HepG2 (cell line): Measurements from ENCODE around the gene FTL. TPM values are rescaled to one million over a fixed set of nuclear protein-coding genes. Genes with fewer than 3 reads are reported as not detected.

Source experiments
- ATAC-seq: fragments of 200-7000 bp; cut with Tn5 transposase; 3 replicates; pipeline ENCODE4 v1.9.1; 2020; ENCODE audit warnings: mild to moderate bottlenecking, moderate library complexity
- BruUV-seq: library from RNA; stranded (reverse); fragments of 400-500 nt; replicated peaks from 2 replicates; lab custom pipeline; 2021; lab: Mats Ljungman, UMichigan
- CTCF ChIA-PET: fragments of 300-600 bp; formaldehyde crosslinking; extraction: SDS; loops from one replicate; lab custom pipeline; 2021; ENCODE audit warnings: low total read pairs, inconsistent platforms, low intra/inter-chr PET ratio; lab: Yijun Ruan, JAX
- POLR2A ChIA-PET: fragments of 350-600 bp; sonication (Branson Sonifier 250); formaldehyde crosslinking; loops from one replicate; lab custom pipeline; 2020; ENCODE audit warnings: antibody characterized with exemption, inconsistent platforms; lab: Yijun Ruan, JAX
- DNase-seq: peaks from one replicate; pipeline ENCODE4 v3.0.0-alpha.2; 2015; ENCODE audit warnings: low spot score
- FAIRE-seq: peaks from 3 replicates; lab custom pipeline; 2011; peaks lifted over from hg19 to GRCh38; lab: Jason Lieb, UNC
- H2AFZ ChIP-seq: one replicate; pipeline ENCODE4 v1.6.1; 2011; ENCODE audit warnings: low read length, inconsistent platforms
- H3K27ac ChIP-seq: fragments of 300-600 bp; 3 replicates; pipeline ENCODE4 v1.8.0; 2011; ENCODE audit warnings: mixed run types, mild to moderate bottlenecking, mixed read lengths, low read length, inconsistent platforms; ENCODE audit not compliant: insufficient read depth; ENCODE audit errors: extremely low read length
- H3K27me3 ChIP-seq, 2 experiments: fragments of 200-600 bp in 1 of 2; 2 replicates in 1 of 2; 3 replicates in 1 of 2; pipeline versions ENCODE4 v1.6.0 to v1.8.0; 2011; ENCODE audit warnings: low read length in 2 of 2, mild to moderate bottlenecking in 2 of 2, moderate library complexity in 2 of 2, inconsistent platforms in 1 of 2; ENCODE audit not compliant: insufficient read depth in 2 of 2, control insufficient read depth in 1 of 2
- H3K36me3 ChIP-seq, 2 experiments: fragments of 200-600 bp in 1 of 2; replicated peaks in 1 of 2; 2 replicates in 1 of 2; 3 replicates in 1 of 2; pipeline versions ENCODE4 v1.5.1 to v1.8.0; 2011; ENCODE audit warnings: low read length in 2 of 2, inconsistent platforms in 1 of 2; ENCODE audit not compliant: insufficient read depth in 2 of 2, control insufficient read depth in 1 of 2
- H3K4me1 ChIP-seq: 2 replicates; pipeline ENCODE4 v1.5.1; 2012; ENCODE audit warnings: low read length, inconsistent platforms; ENCODE audit not compliant: insufficient read depth
- H3K4me2 ChIP-seq: 2 replicates; pipeline ENCODE4 v1.6.0; 2011; ENCODE audit warnings: low read depth, low read length, inconsistent platforms
- H3K4me3 ChIP-seq, 3 experiments: fragments of 200-600 bp in 1 of 3; sonication (generic), shearing (Covaris generic) in 1 of 3; replicated peaks in 1 of 3; 2 replicates each; pipeline ENCODE4 v1.5.1; 2011 to 2016; ENCODE audit warnings: low read length in 3 of 3, inconsistent platforms in 2 of 3, low read depth in 2 of 3, mild to moderate bottlenecking in 2 of 3, control low read depth in 1 of 3, mixed read lengths in 1 of 3; ENCODE audit not compliant: insufficient read depth in 1 of 3
- H3K79me2 ChIP-seq: one replicate; pipeline ENCODE4 v1.6.1; 2011; ENCODE audit warnings: low read length, inconsistent platforms; ENCODE audit not compliant: insufficient read depth
- H3K9ac ChIP-seq: 2 replicates; pipeline ENCODE4 v1.6.0; 2011; ENCODE audit warnings: mild to moderate bottlenecking, low read depth, low read length, inconsistent platforms; ENCODE audit not compliant: insufficient read depth
- H3K9me3 ChIP-seq: 2 replicates; pipeline ENCODE4 v1.5.1; 2012; ENCODE audit warnings: mild to moderate bottlenecking, low read length
- H4K20me1 ChIP-seq: 2 replicates; pipeline ENCODE4 v1.6.0; 2011; ENCODE audit warnings: inconsistent platforms, mild to moderate bottlenecking, low read length, moderate library complexity; ENCODE audit not compliant: insufficient read depth
- CENPX ChIP-seq: sonication (generic); formaldehyde crosslinking; IDR thresholded peaks from 2 replicates; pipeline ENCODE4 v1.9.0; 2021; ENCODE audit warnings: mild to moderate bottlenecking, missing genetic modification reagents, moderate library complexity
- ELF1 ChIP-seq: sonication (generic); formaldehyde crosslinking; IDR thresholded peaks from 2 replicates; pipeline ENCODE4 v1.4.0; 2020; ENCODE audit warnings: missing genetic modification reagents
- GZF1 ChIP-seq: sonication (generic); formaldehyde crosslinking; IDR thresholded peaks from 2 replicates; pipeline ENCODE4 v1.5.1; 2020; ENCODE audit warnings: mild to moderate bottlenecking, missing genetic modification reagents
- HDAC6 ChIP-seq: fragments of 200-600 bp; sonication (generic); IDR thresholded peaks from 2 replicates; pipeline ENCODE4 v1.7.0; 2017; ENCODE audit warnings: mild to moderate bottlenecking, antibody characterized with exemption, low read length, low read depth
- HIVEP1 ChIP-seq: sonication (generic); formaldehyde crosslinking; IDR thresholded peaks from 2 replicates; pipeline ENCODE4 v1.4.0; 2020; ENCODE audit warnings: mild to moderate bottlenecking, missing genetic modification reagents
- NCOA1 ChIP-seq: sonication (generic); formaldehyde crosslinking; IDR thresholded peaks from 2 replicates; pipeline ENCODE4 v1.9.0; 2021; ENCODE audit warnings: missing genetic modification reagents
- NFE2L1 ChIP-seq: sonication (generic); formaldehyde crosslinking; IDR thresholded peaks from 2 replicates; pipeline ENCODE4 v1.4.0; 2020; ENCODE audit warnings: missing genetic modification reagents, mild to moderate bottlenecking, borderline replicate concordance
- POLR2G ChIP-seq: fragments of 200-400 bp; formaldehyde crosslinking; IDR thresholded peaks from 2 replicates; pipeline ENCODE4 v1.6.1; 2018; ENCODE audit warnings: mild to moderate bottlenecking, low read depth, low read length, moderate library complexity
- SNAPC2 ChIP-seq: sonication (generic); formaldehyde crosslinking; IDR thresholded peaks from 2 replicates; pipeline ENCODE4 v1.8.1; 2022; ENCODE audit warnings: mild to moderate bottlenecking, missing genetic modification reagents
- XRCC5 ChIP-seq: fragments of 200-400 bp; formaldehyde crosslinking; optimal IDR thresholded peaks from 2 replicates; pipeline ENCODE3; 2017; ENCODE audit warnings: mild to moderate bottlenecking, low read length
- ZBTB1 ChIP-seq: sonication (generic); formaldehyde crosslinking; IDR thresholded peaks from 2 replicates; pipeline ENCODE4 v1.4.0; 2020; ENCODE audit warnings: missing genetic modification reagents, borderline replicate concordance
- ZNF605 ChIP-seq: sonication (generic); formaldehyde crosslinking; IDR thresholded peaks from 2 replicates; pipeline ENCODE4 v1.8.0; 2022; ENCODE audit warnings: mild to moderate bottlenecking, missing genetic modification reagents
- WGBS: methylation state at CpG from one replicate; pipeline ENCODE4 v1.1.6; 2017; ENCODE audit warnings: low lambda C conversion rate; 5-methylcytosine and 5-hydroxymethylcytosine counted together
- in situ Hi-C: cut with HindIII; loops from 2 replicates; pipeline ENCODE4 v1.10.0; 2017; ENCODE audit warnings: low pct_unique_long_range_greater_than_20kb; ENCODE audit not compliant: extremely low pct_ligation_motif_present
- intact Hi-C: fragments of 100-400 bp; cut with micrococcal nuclease; formaldehyde crosslinking; loops from one replicate; pipeline ENCODE4 v1.10.0; 2022; ENCODE audit not compliant: unreplicated experiment
- polyA plus RNA-seq, 8 experiments: library from polyadenylated mRNA; depleted of rRNA in 3 of 8; stranded (reverse) in 7 of 8; unstranded in 1 of 8; fragments of >200 nt; fragmentation: Illumina TruSeq in 4 of 8; extraction: Trizol in 4 of 8; gene quantifications; 2 replicates each; pipeline versions ENCODE4 v1.2.1 to v1.2.3, GENCODE V29; 2011 to 2016; ENCODE audit warnings: low read depth in 4 of 8, missing spikeins in 1 of 8, mixed read lengths in 1 of 8; ENCODE audit not compliant: insufficient read depth in 1 of 8
- total RNA-seq, 5 experiments: library from RNA; depleted of rRNA; stranded (reverse); fragments of >200 nt; fragmentation: Illumina TruSeq; extraction: Trizol; gene quantifications; 2 replicates each; pipeline ENCODE4 v1.2.3, GENCODE V29; 2016; ENCODE audit warnings: low read depth in 1 of 5
- TF ChIP-seq, protein P1 (sequence below): sonication (generic); formaldehyde crosslinking; IDR thresholded peaks from 2 replicates; pipeline ENCODE4 v1.5.0; 2020; ENCODE audit warnings: mild to moderate bottlenecking, missing genetic modification reagents, borderline replicate concordance
- TF ChIP-seq, protein P2 (sequence below): sonication (generic); formaldehyde crosslinking; IDR thresholded peaks from 2 replicates; pipeline ENCODE4 v1.8.0; 2023; ENCODE audit warnings: mild to moderate bottlenecking, missing genetic modification reagents
- TF ChIP-seq, protein P3 (sequence below): IDR thresholded peaks from 2 replicates; pipeline ENCODE4 v1.6.1; 2012; ENCODE audit warnings: low read depth, low read length, improper control_type of control experiment

The FTL gene
- total and polyA plus RNA-seq, 2 of the 13 experiments (the other 11 are each of a cell fraction or from before 2014, with no cell fraction given), result 2,721 to 8,800 TPM

DNA sequence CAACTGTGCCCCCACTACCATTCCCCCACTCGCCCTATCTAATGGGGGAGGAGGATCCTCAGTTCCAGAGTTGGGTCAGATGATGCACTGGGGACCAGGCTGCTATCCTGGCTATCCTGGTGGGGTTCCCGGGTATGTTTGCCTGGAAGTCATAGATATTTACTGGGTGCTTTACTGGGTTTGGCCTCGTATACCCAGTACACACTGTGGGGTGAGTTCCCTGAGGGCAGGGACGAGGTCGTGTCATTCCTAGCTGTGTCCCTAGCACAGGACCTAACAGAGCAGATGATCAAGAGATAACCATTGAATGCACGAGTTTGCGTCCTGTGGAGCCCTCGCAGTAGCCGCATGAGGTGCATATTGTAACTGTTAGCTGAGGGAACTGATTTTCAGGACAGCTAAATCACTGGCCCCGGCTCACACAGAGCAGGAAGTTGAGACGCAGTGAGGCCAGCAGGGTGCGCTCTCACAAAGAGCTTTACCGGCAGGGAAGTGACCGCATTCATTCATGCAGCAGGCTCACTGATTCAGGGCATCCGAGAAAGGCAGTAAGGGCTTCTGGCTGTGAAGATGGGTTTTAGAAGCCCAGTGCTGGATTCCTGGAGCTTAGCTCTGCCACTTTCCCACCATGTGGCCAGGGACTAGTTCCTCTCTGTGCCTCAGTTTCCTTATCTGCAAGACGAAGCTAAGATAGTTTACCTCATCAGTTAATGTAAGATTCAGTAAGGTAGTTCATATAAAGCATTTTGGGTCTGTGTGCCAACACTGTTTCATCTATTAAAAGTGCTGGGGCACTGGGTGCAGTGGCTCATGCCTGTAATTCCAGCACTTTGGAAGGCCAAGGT, 34.6 kb downstream of the FTL start:
- FAIRE-seq, result no peak
- 78% methylated on average over 11 of the region's 16 CpGs for WGBS
- peaks cover 12 to 28% of the 10 kb centered on the region in 2 experiments; a peak in 4 of 5 replicates for H3K36me3 ChIP-seq
- H3K27ac ChIP-seq, result no peak overlapping the region
- intact Hi-C loops, result no loop called here
- H3K4me2 ChIP-seq, result no peak overlapping the region
- in situ Hi-C loops, result no loop called here
- H3K79me2 ChIP-seq, result peaks cover 22% of the 10 kb centered on the region
- no peaks in the 10 kb centered on the region for H4K20me1 ChIP-seq
- H3K9ac ChIP-seq, result no peak overlapping the region
- peaks cover 16% of the 10 kb centered on the region for H3K4me1 ChIP-seq
- no peaks in the 10 kb centered on the region for H3K9me3 ChIP-seq
- ATAC-seq, result peak; percentile 75
- no peak overlapping the region for H2AFZ ChIP-seq
- no peaks in the 10 kb centered on the region for H3K27me3 ChIP-seq
- POLR2A ChIA-PET, result no interaction called here
- no peak for DNase-seq
- CTCF ChIA-PET, result no interaction called here
- BruUV-seq, result no TSS peak
- H3K4me3 ChIP-seq, result no peak overlapping the region
- no peak for TF ChIP-seq POLR2G
- 0 out of 2 replicates have a peak, but pooled peaks have one; percentile 53 for TF ChIP-seq ELF1 (CRISPR knock-in tag)
- TF ChIP-seq ZBTB1 (CRISPR knock-in tag), result no peak
- TF ChIP-seq XRCC5, result peak; percentile 30
- no peak for TF ChIP-seq NFE2L1 (CRISPR knock-in tag)
- no peak for TF ChIP-seq HDAC6
- TF ChIP-seq SNAPC2, result no peak
- TF ChIP-seq CENPX (CRISPR knock-in tag), result no peak
- TF ChIP-seq, protein P1, sequence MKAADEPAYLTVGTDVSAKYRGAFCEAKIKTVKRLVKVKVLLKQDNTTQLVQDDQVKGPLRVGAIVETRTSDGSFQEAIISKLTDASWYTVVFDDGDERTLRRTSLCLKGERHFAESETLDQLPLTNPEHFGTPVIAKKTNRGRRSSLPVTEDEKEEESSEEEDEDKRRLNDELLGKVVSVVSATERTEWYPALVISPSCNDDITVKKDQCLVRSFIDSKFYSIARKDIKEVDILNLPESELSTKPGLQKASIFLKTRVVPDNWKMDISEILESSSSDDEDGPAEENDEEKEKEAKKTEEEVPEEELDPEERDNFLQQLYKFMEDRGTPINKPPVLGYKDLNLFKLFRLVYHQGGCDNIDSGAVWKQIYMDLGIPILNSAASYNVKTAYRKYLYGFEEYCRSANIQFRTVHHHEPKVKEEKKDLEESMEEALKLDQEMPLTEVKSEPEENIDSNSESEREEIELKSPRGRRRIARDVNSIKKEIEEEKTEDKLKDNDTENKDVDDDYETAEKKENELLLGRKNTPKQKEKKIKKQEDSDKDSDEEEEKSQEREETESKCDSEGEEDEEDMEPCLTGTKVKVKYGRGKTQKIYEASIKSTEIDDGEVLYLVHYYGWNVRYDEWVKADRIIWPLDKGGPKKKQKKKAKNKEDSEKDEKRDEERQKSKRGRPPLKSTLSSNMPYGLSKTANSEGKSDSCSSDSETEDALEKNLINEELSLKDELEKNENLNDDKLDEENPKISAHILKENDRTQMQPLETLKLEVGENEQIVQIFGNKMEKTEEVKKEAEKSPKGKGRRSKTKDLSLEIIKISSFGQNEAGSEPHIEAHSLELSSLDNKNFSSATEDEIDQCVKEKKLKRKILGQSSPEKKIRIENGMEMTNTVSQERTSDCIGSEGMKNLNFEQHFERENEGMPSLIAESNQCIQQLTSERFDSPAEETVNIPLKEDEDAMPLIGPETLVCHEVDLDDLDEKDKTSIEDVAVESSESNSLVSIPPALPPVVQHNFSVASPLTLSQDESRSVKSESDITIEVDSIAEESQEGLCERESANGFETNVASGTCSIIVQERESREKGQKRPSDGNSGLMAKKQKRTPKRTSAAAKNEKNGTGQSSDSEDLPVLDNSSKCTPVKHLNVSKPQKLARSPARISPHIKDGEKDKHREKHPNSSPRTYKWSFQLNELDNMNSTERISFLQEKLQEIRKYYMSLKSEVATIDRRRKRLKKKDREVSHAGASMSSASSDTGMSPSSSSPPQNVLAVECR (CRISPR knock-in tag), result no peak
- no peak for TF ChIP-seq HIVEP1 (CRISPR knock-in tag)
- TF ChIP-seq GZF1 (CRISPR knock-in tag), result no peak
- TF ChIP-seq, protein P2, sequence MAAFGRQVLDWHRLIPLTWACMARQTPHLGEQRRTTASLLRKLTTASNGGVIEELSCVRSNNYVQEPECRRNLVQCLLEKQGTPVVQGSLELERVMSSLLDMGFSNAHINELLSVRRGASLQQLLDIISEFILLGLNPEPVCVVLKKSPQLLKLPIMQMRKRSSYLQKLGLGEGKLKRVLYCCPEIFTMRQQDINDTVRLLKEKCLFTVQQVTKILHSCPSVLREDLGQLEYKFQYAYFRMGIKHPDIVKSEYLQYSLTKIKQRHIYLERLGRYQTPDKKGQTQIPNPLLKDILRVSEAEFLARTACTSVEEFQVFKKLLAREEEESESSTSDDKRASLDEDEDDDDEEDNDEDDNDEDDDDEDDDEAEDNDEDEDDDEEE, result no peak
- no peak for TF ChIP-seq ZNF605
- TF ChIP-seq NCOA1 (CRISPR knock-in tag), result no peak
- TF ChIP-seq, protein P3, sequence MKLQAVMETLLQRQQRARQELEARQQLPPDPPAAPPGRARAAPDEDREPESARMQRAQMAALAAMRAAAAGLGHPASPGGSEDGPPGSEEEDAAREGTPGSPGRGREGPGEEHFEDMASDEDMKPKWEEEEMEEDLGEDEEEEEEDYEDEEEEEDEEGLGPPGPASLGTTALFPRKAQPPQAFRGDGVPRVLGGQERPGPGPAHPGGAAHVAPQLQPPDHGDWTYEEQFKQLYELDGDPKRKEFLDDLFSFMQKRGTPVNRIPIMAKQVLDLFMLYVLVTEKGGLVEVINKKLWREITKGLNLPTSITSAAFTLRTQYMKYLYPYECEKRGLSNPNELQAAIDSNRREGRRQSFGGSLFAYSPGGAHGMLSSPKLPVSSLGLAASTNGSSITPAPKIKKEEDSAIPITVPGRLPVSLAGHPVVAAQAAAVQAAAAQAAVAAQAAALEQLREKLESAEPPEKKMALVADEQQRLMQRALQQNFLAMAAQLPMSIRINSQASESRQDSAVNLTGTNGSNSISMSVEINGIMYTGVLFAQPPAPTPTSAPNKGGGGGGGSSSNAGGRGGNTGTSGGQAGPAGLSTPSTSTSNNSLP, result no peak
